Measurements from ENCODE around the gene PHF21A.

- TF ChIP-seq POLR2A (IDR thresholded peaks at IDR 0.05) (peak in 1 of 2 donors; percentile 60), CTCF (IDR thresholded peaks at IDR 0.05) (no peak)
These were observed at the start of gene PHF21A for GRCh38 chr11:46121301-46121723.

All from uterus (tissue), 2 donors.